CD4-positive, alpha-beta T cell (primary cell): ENCODE data around the gene RBP5. TPM values are rescaled to one million over a fixed set of nuclear protein-coding genes. Genes with fewer than 3 reads are reported as not detected.

Source experiments
- ATAC-seq: fragments of 200-7000 bp; cut with Tn5 transposase; one replicate; pipeline ENCODE4 v1.10.0; 2022; ENCODE audit warnings: mild to moderate bottlenecking; ENCODE audit not compliant: poor library complexity
- CTCF ChIA-PET: fragments of 350-600 bp; sonication (Branson Sonifier 250); formaldehyde crosslinking; loops from one replicate; lab custom pipeline; 2021; ENCODE audit warnings: antibody characterized with exemption, inconsistent platforms; lab: Charles Lee
- POLR2A ChIA-PET: fragments of 350-600 bp; sonication (Branson Sonifier 250); formaldehyde crosslinking; loops from one replicate; lab custom pipeline; 2021; ENCODE audit warnings: antibody characterized with exemption, inconsistent platforms; lab: Charles Lee
- DNase-seq, 14 experiments: peaks; one replicate each; pipeline ENCODE4 v3.0.0-alpha.2; 2013 to 2020; ENCODE audit warnings: mixed read lengths in 2 of 14
- H3K27ac ChIP-seq, 2 donors: one replicate each; pipeline versions ENCODE4 v1.5.1 to v1.7.0; 2013; ENCODE audit warnings: low read length in 2 of 2, low read depth in 1 of 2, mild to moderate bottlenecking in 1 of 2
- H3K27me3 ChIP-seq, 2 experiments: 1 replicate in 1 of 2; 2 replicates in 1 of 2; pipeline versions ENCODE4 v1.6.1 to v1.7.0; 2013; ENCODE audit warnings: low read length in 2 of 2, control low read depth in 1 of 2, mild to moderate bottlenecking in 1 of 2, moderate library complexity in 1 of 2; ENCODE audit not compliant: insufficient read depth in 2 of 2, control insufficient read depth in 1 of 2
- H3K36me3 ChIP-seq: one replicate; pipeline ENCODE4 v1.6.1; 2013; ENCODE audit warnings: low read length, control low read depth; ENCODE audit not compliant: insufficient read depth
- H3K4me1 ChIP-seq: one replicate; pipeline ENCODE4 v1.6.1; 2013; ENCODE audit warnings: low read length, control low read depth; ENCODE audit not compliant: insufficient read depth
- H3K4me3 ChIP-seq: one replicate; pipeline ENCODE4 v1.5.1; 2013; ENCODE audit warnings: mild to moderate bottlenecking, low read length, moderate library complexity
- H3K9me3 ChIP-seq, 2 experiments: 1 replicate in 1 of 2; 2 replicates in 1 of 2; pipeline versions ENCODE4 v1.6.1 to v1.7.0; 2013; ENCODE audit warnings: low read length in 2 of 2, mild to moderate bottlenecking in 2 of 2, control low read depth in 1 of 2, moderate library complexity in 1 of 2; ENCODE audit not compliant: control insufficient read depth in 1 of 2, insufficient read depth in 1 of 2
- H3K27ac Mint-ChIP-seq: one replicate; pipeline ENCODE4 v1.8.0; 2020; ENCODE audit warnings: mixed read lengths
- H3K27me3 Mint-ChIP-seq: one replicate; pipeline ENCODE4 v1.8.0; 2021; ENCODE audit warnings: mixed read lengths
- H3K36me3 Mint-ChIP-seq: one replicate; pipeline ENCODE4 v1.8.0; 2021; ENCODE audit warnings: low read depth, mixed read lengths
- H3K4me1 Mint-ChIP-seq: one replicate; pipeline ENCODE4 v1.8.0; 2021; ENCODE audit warnings: low read depth, mixed read lengths
- H3K4me3 Mint-ChIP-seq: one replicate; pipeline ENCODE4 v1.8.0; 2020; ENCODE audit warnings: mild to moderate bottlenecking, mixed read lengths
- H3K9me3 Mint-ChIP-seq: one replicate; pipeline ENCODE4 v1.8.0; 2020; ENCODE audit warnings: mixed read lengths
- intact Hi-C, 2 experiments: fragments of 100-400 bp; cut with DNase I in 1 of 2; cut with micrococcal nuclease in 1 of 2; formaldehyde crosslinking; loops; one replicate each; pipeline versions ENCODE4 v1.15.1 to v1.9.0; 2023 to 2025; cut with DNase I, micrococcal nuclease
- total RNA-seq, 174 experiments: library from RNA in 2 of 174; stranded (reverse) in 2 of 174; gene quantifications; one replicate each; pipeline ENCODE4 v1.2.3 and lab custom pipeline; 2021 to 2026
- TF ChIP-seq, protein P1 (sequence below): fragments of 200-600 bp; IDR thresholded peaks from one replicate; pipeline ENCODE4 v1.8.0; 2022; ENCODE audit warnings: antibody characterized with exemption, mild to moderate bottlenecking

The RBP5 gene
- total RNA-seq, 2 experiments from 2014 or later = not detected

DNA sequence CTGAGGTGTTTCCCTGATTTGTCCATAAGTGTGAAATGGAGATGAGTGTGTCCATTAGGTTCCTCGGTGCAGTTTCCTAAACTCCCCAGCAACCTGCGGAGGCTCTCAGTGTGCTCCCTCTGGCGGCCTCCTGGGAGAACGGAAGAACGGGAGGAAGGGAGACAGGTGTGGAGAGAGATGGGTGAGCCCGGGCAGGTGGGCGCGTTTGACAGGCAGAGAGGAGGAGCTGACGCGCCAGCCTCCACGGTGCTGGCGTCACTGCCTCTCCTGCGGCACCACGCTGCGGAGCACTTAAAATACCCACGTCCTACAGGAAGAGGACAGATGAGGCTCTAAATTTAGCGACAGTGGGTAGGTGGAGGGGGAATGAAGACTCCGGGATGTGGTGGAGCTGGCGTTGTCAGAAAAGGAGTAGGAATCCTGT lies 34.0 kb upstream of the RBP5 start:
- DNase-seq (peak in 7 of 14 experiments; percentile 5 to 51 (median 22)), ATAC-seq (peak; percentile 87)
- H3K27me3 ChIP-seq = peaks cover 0 to 4% of the 10 kb centered on the region in 2 experiments
- H3K36me3 ChIP-seq = peaks cover 3% of the 10 kb centered on the region
- Mint-ChIP-seq H3K36me3 (peaks cover 4% of the 10 kb centered on the region), H3K27ac (no peak overlapping the region), H3K4me1 (peaks cover 13% of the 10 kb centered on the region), H3K9me3 (no peaks in the 10 kb centered on the region), H3K4me3 (peak overlapping the region; percentile 62), H3K27me3 (peaks cover 32% of the 10 kb centered on the region)
- intact Hi-C loops = no loop called here
- no peaks in the 10 kb centered on the region for H3K9me3 ChIP-seq
- TF ChIP-seq, protein P1, sequence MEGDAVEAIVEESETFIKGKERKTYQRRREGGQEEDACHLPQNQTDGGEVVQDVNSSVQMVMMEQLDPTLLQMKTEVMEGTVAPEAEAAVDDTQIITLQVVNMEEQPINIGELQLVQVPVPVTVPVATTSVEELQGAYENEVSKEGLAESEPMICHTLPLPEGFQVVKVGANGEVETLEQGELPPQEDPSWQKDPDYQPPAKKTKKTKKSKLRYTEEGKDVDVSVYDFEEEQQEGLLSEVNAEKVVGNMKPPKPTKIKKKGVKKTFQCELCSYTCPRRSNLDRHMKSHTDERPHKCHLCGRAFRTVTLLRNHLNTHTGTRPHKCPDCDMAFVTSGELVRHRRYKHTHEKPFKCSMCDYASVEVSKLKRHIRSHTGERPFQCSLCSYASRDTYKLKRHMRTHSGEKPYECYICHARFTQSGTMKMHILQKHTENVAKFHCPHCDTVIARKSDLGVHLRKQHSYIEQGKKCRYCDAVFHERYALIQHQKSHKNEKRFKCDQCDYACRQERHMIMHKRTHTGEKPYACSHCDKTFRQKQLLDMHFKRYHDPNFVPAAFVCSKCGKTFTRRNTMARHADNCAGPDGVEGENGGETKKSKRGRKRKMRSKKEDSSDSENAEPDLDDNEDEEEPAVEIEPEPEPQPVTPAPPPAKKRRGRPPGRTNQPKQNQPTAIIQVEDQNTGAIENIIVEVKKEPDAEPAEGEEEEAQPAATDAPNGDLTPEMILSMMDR = peak; percentile 19
- CTCF ChIA-PET = interaction anchor here (0.6 to 0.8 kb wide), 2 partner anchors 21 to 585 kb away, joined by 3 read pairs; no protein-coding TSS in a partner anchor
- H3K4me1 ChIP-seq = peaks cover 8% of the 10 kb centered on the region
- no peak overlapping the region for H3K27ac ChIP-seq
- peak overlapping the region; percentile 19 for H3K4me3 ChIP-seq
- POLR2A ChIA-PET = interaction anchor here (0.6 to 1.0 kb wide), 2 partner anchors 23 to 26 kb away, joined by 3 to 4 read pairs; no protein-coding TSS in a partner anchor

DNA sequence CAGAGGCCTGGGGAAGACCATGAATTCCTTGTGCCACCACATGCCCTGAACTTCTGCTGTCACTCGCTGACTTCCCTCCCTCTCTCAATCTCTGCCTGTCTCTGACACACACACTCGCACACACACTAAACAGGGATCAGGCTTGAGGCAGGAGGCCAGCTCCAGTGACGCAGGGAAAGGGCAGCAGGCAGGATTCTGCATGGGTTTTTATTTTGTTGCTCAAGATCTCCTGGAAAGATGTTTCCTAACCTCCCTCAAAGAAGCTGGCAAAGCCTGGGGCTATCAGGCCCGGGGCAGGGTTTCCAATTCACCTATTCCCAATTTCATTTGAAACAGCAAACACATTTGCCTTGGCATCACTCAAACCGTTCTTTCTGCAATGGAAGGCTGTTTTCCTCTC lies 33.1 kb upstream of the RBP5 start:
- intact Hi-C loops = no loop called here
- Mint-ChIP-seq H3K27ac (no peak overlapping the region), H3K27me3 (peaks cover 28% of the 10 kb centered on the region), H3K4me3 (no peak overlapping the region), H3K9me3 (no peaks in the 10 kb centered on the region), H3K4me1 (peaks cover 13% of the 10 kb centered on the region), H3K36me3 (peaks cover 10% of the 10 kb centered on the region)
- Histone ChIP-seq H3K9me3 (no peaks in the 10 kb centered on the region), H3K36me3 (peaks cover 12% of the 10 kb centered on the region), H3K27ac (no peak overlapping the region), H3K27me3 (peaks cover 0 to 4% of the 10 kb centered on the region in 2 experiments), H3K4me3 (no peak overlapping the region), H3K4me1 (peaks cover 8% of the 10 kb centered on the region)
- ChIA-PET CTCF (interaction anchor here (0.8 kb wide), 1 partner anchor 20 kb away, joined by 3 read pairs; no protein-coding TSS in a partner anchor), POLR2A (interaction anchor here (1.0 kb wide), 1 partner anchor 27 kb away, joined by 4 read pairs; no protein-coding TSS in a partner anchor)
- ATAC-seq (no peak), DNase-seq (no peak)
- TF ChIP-seq, protein P1 = no peak

DNA sequence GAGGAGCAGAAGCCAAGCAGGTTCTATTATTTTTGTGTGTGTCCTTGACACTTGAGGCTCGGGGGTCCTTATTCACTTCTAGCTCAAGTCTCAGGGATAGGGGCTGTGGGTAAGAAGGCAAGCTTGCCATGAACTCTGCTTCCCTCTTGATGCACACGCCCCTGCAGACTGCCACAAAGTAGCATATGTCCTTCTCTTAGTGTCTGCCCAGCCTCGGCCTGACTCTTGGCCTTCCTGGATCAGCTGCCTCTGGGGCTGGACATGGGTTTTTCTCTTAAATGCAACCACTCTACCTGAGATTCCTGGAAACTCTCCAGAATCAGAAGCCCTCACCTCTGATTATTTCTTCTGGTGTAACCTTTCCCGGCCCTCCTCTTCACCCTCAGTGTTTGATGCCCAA lies 32.6 kb upstream of the RBP5 start:
- peaks cover 16% of the 10 kb centered on the region for H3K36me3 ChIP-seq
- Mint-ChIP-seq H3K4me1 (peaks cover 13% of the 10 kb centered on the region), H3K9me3 (no peaks in the 10 kb centered on the region), H3K36me3 (peaks cover 12% of the 10 kb centered on the region), H3K27ac (no peak overlapping the region), H3K27me3 (peaks cover 23% of the 10 kb centered on the region), H3K4me3 (no peak overlapping the region)
- DNase-seq = no peak
- no peak overlapping the region for H3K4me3 ChIP-seq
- H3K9me3 ChIP-seq = no peaks in the 10 kb centered on the region
- ChIA-PET POLR2A (no interaction called here), CTCF (no interaction called here)
- H3K4me1 ChIP-seq = peaks cover 8% of the 10 kb centered on the region
- ATAC-seq = no peak
- H3K27ac ChIP-seq = no peak overlapping the region
- peaks cover 0 to 4% of the 10 kb centered on the region in 2 experiments for H3K27me3 ChIP-seq
- intact Hi-C loops = no loop called here
- TF ChIP-seq, protein P1 = no peak
